ENCODE results near the gene OBP2A.
"Not testable (repeated sequence)": the region's sequence is repeated elsewhere in the genome, so short reads cannot be mapped to it uniquely, and the experiment has no call there.

OBP2A gene

DNA sequence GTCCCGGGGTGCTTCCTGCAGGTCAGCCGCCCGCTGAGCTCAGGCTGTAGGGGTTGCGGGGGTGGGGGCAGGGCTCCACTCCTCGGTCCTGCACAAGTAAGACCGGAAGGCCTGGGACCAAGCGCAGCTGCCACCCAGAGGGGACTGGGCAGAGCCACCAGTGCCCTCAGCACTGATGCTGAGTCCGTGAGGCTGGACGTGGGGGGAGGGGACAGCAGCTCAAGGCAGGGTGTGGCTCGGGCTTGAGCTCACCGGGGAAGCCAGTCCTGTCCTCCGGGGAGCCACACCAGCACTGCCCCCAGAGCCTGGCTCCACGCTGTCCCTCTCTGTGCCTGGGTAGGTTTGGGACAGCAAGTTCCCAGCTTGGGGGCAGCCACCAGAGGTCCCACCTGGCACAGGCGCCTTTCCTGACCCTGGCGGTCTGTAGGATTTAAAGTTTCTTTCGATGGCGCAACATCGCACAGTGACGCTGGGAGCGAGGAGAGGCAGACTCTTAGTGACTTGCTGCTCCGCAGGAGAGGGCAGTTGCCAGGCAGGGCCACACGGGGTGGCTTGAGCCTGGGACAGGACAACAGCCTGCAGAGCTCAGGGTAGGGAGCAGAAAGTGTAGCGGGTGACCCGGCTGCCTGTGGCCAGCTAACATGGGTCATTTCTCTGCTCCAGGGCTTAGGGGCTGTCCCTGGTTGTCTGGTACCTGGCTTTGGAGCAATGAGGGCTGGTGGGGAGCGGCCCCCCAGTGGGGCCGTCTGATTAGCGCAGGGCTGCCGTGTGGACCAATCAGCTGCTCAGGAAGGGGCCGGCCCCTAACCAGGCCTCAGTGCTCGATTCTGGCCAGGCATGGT lies 19.0 kb upstream of the OBP2A start:
- no peak for DNase-seq

GRCh38 chr9:135528842-135529435 lies 17.0 kb upstream of the OBP2A start:
- DNase-seq: not testable (repeated sequence)

GRCh38 chr9:135530146-135530545 lies 15.8 kb upstream of the OBP2A start:
- no peak for DNase-seq

DNA sequence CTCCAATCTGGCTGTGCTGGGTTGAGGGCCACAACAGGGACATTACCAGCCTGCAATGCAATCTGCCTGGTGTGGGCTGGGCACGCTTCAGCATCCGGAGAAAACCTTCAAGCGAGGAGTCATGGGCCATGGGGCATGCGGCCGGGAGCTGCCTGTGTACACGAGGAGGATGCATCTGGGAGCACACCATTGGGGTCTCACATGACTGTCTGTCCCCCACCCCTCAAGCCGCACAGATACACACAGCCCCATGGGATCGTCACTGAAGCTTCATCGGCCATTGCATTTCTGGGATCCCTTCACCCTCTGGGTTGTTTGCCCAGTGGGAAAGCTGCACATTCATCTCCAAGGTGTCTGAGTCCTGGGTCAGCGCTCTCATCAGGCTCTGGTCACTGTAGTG lies 14.8 kb upstream of the OBP2A start:
- no peak for DNase-seq

- no peak for DNase-seq
These were observed 12.8 kb upstream of the OBP2A start for GRCh38 chr9:135533113-135533512.

GRCh38 chr9:135533674-135534073 lies 12.3 kb upstream of the OBP2A start:
- DNase-seq: no peak

DNA sequence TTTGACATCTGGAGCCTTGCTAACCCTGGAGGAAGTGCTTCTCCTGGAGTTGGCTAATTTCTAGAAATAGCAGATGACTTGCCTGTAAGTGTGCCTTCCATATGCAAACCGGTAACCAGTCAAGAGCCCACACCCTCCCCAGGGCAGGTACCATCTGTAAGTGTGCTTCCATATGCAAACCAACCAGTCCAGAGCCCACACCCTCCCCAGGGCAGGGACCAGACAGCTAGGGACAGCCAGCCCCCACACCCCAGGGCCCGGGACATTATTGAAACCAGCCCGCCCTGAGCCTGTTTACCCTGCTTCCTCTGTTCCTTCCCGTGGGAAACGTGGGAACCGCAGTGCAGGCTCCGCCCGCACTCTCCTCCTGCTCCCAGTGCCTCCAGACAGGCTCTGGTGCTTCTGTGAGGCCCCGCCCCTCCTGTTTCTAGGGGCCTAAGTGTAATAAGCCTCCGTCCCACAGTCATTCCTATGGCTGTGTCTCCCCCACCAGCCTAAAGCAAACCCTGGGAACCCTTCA lies 11.7 kb upstream of the OBP2A start:
- DNase-seq: not testable (repeated sequence)

- DNase-seq: not testable (repeated sequence)
These were observed 11.1 kb upstream of the OBP2A start for GRCh38 chr9:135534826-135535225.

GRCh38 chr9:135535631-135536030 lies 10.3 kb upstream of the OBP2A start:
- not testable (repeated sequence) for DNase-seq

- DNase-seq: no peak
These were observed 9.7 kb upstream of the OBP2A start for GRCh38 chr9:135536216-135536615.

GRCh38 chr9:135543262-135543894 lies 2.5 kb upstream of the OBP2A start:
- not testable (repeated sequence) for DNase-seq

- DNase-seq: no peak
These were observed 818 bp upstream of the OBP2A start for GRCh38 chr9:135544981-135545635.

- not testable (repeated sequence) for DNase-seq
These were observed 1.1 kb downstream of the OBP2A start for GRCh38 chr9:135546792-135547617.

DNA sequence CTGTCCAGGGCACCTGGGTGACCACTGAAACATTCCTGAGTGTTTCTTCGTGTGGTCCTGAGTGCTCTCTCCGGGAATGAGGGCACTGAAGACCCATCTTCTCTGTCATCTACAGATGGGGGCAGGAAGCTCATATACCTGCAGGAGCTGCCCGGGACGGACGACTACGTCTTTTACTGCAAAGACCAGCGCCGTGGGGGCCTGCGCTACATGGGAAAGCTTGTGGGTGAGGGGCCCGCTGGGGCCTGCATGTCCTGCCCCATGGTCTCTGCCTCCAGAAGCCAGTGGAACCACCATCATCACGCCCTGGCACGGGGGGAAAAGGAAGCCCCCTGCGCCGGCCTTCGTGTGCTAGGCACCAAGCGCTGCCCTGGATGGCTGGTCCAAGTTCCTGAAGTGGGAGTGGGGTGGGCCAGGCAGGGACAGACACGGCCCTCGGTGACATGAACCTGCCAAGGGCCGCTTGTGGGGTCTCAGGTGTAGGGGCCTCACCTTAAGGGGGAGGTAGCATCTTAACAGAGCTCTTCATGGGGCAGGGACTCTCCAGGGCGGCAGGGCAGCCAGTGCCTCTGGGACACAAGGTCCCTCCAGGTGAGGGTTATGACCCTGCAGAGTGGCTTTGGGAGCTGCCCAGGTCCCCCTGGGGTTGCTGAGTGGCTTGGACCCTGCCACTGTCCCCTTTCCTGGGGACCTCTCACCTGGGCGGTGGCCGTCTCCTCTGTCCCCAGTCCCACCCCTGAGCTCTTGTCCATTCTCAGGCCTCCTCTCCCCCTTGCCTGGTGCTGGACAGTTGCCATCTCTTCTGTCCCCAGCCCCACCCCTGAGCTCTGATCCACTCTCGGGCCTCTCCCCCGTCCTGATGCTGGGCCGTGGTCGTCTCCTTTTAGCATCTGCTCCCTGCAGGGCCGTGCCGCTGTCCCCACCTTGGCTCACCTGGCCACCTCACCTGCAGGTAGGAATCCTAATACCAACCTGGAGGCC lies 2.1 kb downstream of the OBP2A start:
- DNase-seq: no peak

DNA sequence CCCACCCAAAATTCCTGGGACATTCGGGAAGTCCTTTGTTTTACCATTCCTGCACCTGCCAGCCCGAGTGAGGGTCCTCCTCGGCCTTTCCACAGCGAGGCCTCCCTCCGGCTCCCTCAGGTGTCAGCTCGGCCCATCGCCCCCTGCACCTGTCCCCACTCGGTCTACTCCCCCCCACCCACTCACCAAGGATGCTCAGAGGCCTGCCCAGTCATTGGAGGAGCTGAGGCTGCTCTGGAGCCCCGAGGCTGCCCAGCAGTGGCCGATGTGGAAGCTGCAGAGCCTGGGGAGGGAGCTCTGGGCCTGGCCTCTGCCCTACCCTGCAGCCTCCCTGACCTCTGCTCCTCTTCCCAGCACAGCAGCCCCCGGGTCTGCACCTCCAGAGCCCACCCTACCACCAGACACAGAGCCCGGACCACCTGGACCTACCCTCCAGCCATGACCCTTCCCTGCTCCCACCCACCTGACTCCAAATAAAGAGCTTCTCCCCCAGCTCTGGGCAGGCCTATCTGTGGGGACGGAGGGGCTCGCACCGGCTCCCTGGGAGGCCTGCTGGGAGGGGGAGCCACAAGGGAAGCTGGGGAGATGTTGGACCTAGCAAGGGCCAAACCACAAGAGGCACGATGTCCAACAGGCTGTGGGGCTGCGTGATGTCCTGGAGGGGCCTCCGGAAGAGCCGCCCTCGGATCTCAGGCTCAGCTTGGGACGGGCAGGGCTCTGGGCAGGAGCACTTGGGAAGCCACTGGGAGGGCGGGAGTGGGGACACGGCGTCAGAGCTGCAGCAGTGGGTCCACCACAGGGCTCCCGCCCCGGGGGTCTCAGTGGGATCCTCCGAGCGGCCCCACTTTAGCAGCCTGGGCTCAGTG lies 3.8 kb downstream of the OBP2A start:
- DNase-seq: not testable (repeated sequence)

DNA sequence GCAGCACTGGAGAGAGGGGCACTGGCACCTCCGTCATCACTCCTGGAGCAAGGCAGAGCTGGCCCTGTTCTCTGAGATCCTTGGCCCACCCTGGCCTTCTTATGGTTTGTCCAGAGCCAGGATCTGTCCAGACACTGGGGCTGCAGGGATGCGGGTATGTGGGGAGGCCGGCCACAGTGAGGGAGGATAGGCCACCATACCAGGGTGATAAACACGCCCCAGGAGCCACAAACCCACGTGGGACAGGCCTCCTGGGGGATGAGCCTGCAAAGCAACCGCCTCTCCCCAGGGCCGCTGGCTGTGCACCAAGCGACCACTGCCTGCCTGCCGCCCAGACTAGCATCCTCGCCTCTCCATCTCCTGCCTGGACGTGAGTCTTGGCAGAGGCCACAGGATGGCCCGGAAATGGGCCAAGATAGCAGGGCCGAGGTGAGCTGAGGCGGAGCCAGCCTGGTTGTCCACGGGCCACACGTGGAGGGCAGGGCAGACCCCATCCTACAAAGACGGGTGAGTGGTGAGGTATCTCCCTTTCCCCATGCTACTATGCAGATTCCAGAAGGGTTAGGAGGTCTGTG lies 4.5 kb downstream of the OBP2A start:
- DNase-seq: no peak

GRCh38 chr9:135551031-135551430 lies 5.1 kb downstream of the OBP2A start:
- DNase-seq: no peak

- DNase-seq: no peak
These were observed 5.5 kb downstream of the OBP2A start for GRCh38 chr9:135551456-135551855.

DNA sequence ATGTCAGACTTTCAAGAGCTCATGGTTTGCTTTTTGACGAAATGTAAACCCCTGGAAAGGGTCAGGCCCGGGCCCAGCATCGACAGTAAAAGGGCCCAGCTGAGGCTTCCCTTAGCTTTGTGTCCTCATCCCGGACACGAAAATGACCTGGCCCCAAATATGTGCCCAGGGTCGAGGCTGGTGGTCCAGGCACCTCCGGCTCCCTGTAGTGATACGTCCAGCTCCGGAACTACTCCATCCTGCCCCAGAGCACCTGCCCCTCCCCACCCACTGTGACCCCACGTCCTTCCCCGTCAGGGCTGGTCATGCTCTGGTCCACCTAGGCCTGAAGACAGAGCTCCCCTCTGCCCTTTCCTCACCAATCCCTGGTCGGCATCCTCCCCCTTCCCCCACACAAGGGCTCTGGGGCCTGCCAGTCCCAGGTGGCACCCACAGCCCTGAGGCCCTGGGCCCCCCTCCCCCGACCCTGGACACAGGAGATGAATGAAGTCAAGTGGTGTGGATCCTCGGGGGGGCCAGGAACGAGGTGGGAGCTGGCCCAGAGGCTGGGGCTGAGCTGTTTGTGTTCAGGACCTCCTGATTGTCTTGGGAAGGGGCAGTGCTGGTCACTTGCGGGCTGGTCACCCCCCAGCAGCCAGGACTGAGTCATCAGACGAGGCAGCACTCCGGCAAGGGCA lies 6.2 kb downstream of the OBP2A start:
- DNase-seq: no peak
